HepG2 (cell line): ENCODE results near the gene RAB32. TPM values are rescaled to one million over a fixed set of nuclear protein-coding genes. Genes with fewer than 3 reads are reported as not detected.

Source experiments
- ARID3A ChIP-seq: IDR thresholded peaks from 2 replicates; pipeline ENCODE4 v1.6.1; 2012; ENCODE audit warnings: low read depth, low read length, improper control_type of control experiment
- ESRRA ChIP-seq: sonication (generic); formaldehyde crosslinking; IDR thresholded peaks from 2 replicates; pipeline ENCODE4 v1.5.1; 2020; ENCODE audit warnings: mild to moderate bottlenecking, low read depth, missing genetic modification reagents
- NAIF1 ChIP-seq: sonication (generic); formaldehyde crosslinking; IDR thresholded peaks from 2 replicates; pipeline ENCODE4 v1.5.0; 2020; ENCODE audit warnings: mild to moderate bottlenecking, missing genetic modification reagents, borderline replicate concordance
- PPARG ChIP-seq: conservative IDR thresholded peaks from 2 replicates; pipeline ENCODE4 v1.6.1; 2016; ENCODE audit warnings: missing biosample characterization, missing genetic modification reagents
- RBM39 ChIP-seq: fragments of 200-400 bp; formaldehyde crosslinking; IDR thresholded peaks from one replicate; pipeline ENCODE4 v1.6.1; 2018; ENCODE audit warnings: antibody characterized with exemption, mild to moderate bottlenecking, low read depth, low read length; ENCODE audit not compliant: poor library complexity, severe bottlenecking
- TEF ChIP-seq: sonication (generic); formaldehyde crosslinking; IDR thresholded peaks from 2 replicates; pipeline ENCODE4 v1.5.0; 2020; ENCODE audit warnings: missing genetic modification reagents
- THAP11 ChIP-seq: IDR thresholded peaks from 2 replicates; pipeline ENCODE4 v1.6.1; 2016; ENCODE audit warnings: missing biosample characterization, missing genetic modification reagents
- ZBTB21 ChIP-seq: sonication (generic); formaldehyde crosslinking; IDR thresholded peaks from 2 replicates; pipeline ENCODE4 v1.4.0; 2020; ENCODE audit warnings: missing genetic modification reagents
- ZBTB38 ChIP-seq: sonication (generic); formaldehyde crosslinking; IDR thresholded peaks from 2 replicates; pipeline ENCODE4 v1.5.1; 2020; ENCODE audit warnings: mild to moderate bottlenecking, missing genetic modification reagents
- ZHX1 ChIP-seq: sonication (generic); formaldehyde crosslinking; IDR thresholded peaks from 2 replicates; pipeline ENCODE4 v1.8.1; 2022; ENCODE audit warnings: low read depth, mild to moderate bottlenecking, missing genetic modification reagents
- ZKSCAN8 ChIP-seq: IDR thresholded peaks from 2 replicates; pipeline ENCODE4 v1.6.1; 2016; ENCODE audit warnings: borderline replicate concordance, missing genetic modification reagents, missing compliant biosample characterization
- ZNF12 ChIP-seq: sonication (generic); formaldehyde crosslinking; IDR thresholded peaks from 2 replicates; pipeline ENCODE4 v1.5.0; 2020; ENCODE audit warnings: missing genetic modification reagents
- ZNF205 ChIP-seq: IDR thresholded peaks from 2 replicates; pipeline ENCODE4 v1.6.1; 2018; ENCODE audit warnings: missing biosample characterization, missing genetic modification reagents
- ZNF224 ChIP-seq: sonication (generic); formaldehyde crosslinking; IDR thresholded peaks from 2 replicates; pipeline ENCODE4 v1.5.0; 2020; ENCODE audit warnings: mild to moderate bottlenecking, missing genetic modification reagents
- ZNF564 ChIP-seq: sonication (generic); formaldehyde crosslinking; IDR thresholded peaks from 2 replicates; pipeline ENCODE4 v1.8.1; 2023; ENCODE audit warnings: mild to moderate bottlenecking, missing genetic modification reagents
- ZNF749 ChIP-seq: sonication (generic); formaldehyde crosslinking; IDR thresholded peaks from 2 replicates; pipeline ENCODE4 v1.8.0; 2022; ENCODE audit warnings: mild to moderate bottlenecking, missing genetic modification reagents, moderate library complexity, borderline replicate concordance
- polyA plus RNA-seq, 8 experiments: library from polyadenylated mRNA; depleted of rRNA in 3 of 8; stranded (reverse) in 7 of 8; unstranded in 1 of 8; fragments of >200 nt; fragmentation: Illumina TruSeq in 4 of 8; extraction: Trizol in 4 of 8; gene quantifications; 2 replicates each; pipeline versions ENCODE4 v1.2.1 to v1.2.3, GENCODE V29; 2011 to 2016; ENCODE audit warnings: low read depth in 4 of 8, missing spikeins in 1 of 8, mixed read lengths in 1 of 8; ENCODE audit not compliant: insufficient read depth in 1 of 8
- total RNA-seq, 5 experiments: library from RNA; depleted of rRNA; stranded (reverse); fragments of >200 nt; fragmentation: Illumina TruSeq; extraction: Trizol; gene quantifications; 2 replicates each; pipeline ENCODE4 v1.2.3, GENCODE V29; 2016; ENCODE audit warnings: low read depth in 1 of 5
- TF ChIP-seq, protein P1 (sequence below): sonication (generic); formaldehyde crosslinking; IDR thresholded peaks from 2 replicates; pipeline ENCODE4 v1.9.0; 2021; ENCODE audit warnings: missing genetic modification reagents, borderline replicate concordance

Gene RAB32
- total and polyA plus RNA-seq, 2 of the 13 experiments (the other 11 are each of a cell fraction or from before 2014, with no cell fraction given): 43.7 to 93.9 TPM

GRCh38 chr6:146543211-146543939 is at the start of gene RAB32 (continued):
- TF ChIP-seq PPARG (CRISPR knock-in tag) (peak; percentile 15; the same call in 1 of the 2 replicates), ZKSCAN8 (no peak), ZNF12 (no peak), TEF (CRISPR knock-in tag) (no peak; the same call in 1 of the 2 replicates), ZNF224 (CRISPR knock-in tag) (0 out of 2 replicates have a peak, but pooled peaks have one; percentile 45), ARID3A (0 out of 2 replicates have a peak, but pooled peaks have one; percentile 14), THAP11 (CRISPR knock-in tag) (peak; percentile 68; the same call in 1 of the 2 replicates), NAIF1 (CRISPR knock-in tag) (0 out of 2 replicates have a peak, but pooled peaks have one; percentile 4), ZHX1 (CRISPR knock-in tag) (no peak), ZBTB21 (CRISPR knock-in tag) (no peak), ZNF205 (CRISPR knock-in tag) (peak; percentile 54; the same call in 1 of the 2 replicates), ZBTB38 (CRISPR knock-in tag) (peak; percentile 72; the same call in 1 of the 2 replicates), ZNF749 (CRISPR knock-in tag) (no peak), ESRRA (CRISPR knock-in tag) (no peak; the same call in none of the 2 replicates), RBM39 (peak; percentile 60), ZNF564 (CRISPR knock-in tag) (no peak)
- TF ChIP-seq, protein P1, sequence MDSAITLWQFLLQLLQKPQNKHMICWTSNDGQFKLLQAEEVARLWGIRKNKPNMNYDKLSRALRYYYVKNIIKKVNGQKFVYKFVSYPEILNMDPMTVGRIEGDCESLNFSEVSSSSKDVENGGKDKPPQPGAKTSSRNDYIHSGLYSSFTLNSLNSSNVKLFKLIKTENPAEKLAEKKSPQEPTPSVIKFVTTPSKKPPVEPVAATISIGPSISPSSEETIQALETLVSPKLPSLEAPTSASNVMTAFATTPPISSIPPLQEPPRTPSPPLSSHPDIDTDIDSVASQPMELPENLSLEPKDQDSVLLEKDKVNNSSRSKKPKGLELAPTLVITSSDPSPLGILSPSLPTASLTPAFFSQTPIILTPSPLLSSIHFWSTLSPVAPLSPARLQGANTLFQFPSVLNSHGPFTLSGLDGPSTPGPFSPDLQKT (CRISPR knock-in tag): no peak
